ENCODE data around the gene AFF1. TPM values are rescaled to one million over a fixed set of nuclear protein-coding genes. Genes with fewer than 3 reads are reported as not detected.

AFF1 gene
- total RNA-seq, 1 donor from 2014 or later, result 58.2 TPM

GRCh38 chr4:86921608-86922252, 13.1 kb upstream of the AFF1 start:
- H3K9me3 Mint-ChIP-seq (ENCODE audit: unreplicated experiment), result peaks cover 1% of the 10 kb centered on the region
- H3K4me1 Mint-ChIP-seq (ENCODE audit: low read depth, unreplicated experiment), result peaks cover 29% of the 10 kb centered on the region
- no peak overlapping the region for H3K27ac Mint-ChIP-seq (ENCODE audit: unreplicated experiment)
- no peak overlapping the region for H3K27ac ChIP-seq (ENCODE audit: low read depth, low read length)
- DNase-seq (ENCODE audit: low read depth) (no peak), FAIRE-seq (no peak)
- H2AFZ ChIP-seq (ENCODE audit: low read depth, low read length), result no peak overlapping the region
- H3K4me3 Mint-ChIP-seq (ENCODE audit: unreplicated experiment), result no peak overlapping the region
- H3K36me3 Mint-ChIP-seq (ENCODE audit: low read depth, unreplicated experiment), result no peaks in the 10 kb centered on the region
- H3K9me3 ChIP-seq (ENCODE audit: insufficient read depth, low read depth, low read length), result no peaks in the 10 kb centered on the region
- no peaks in the 10 kb centered on the region for H3K27me3 Mint-ChIP-seq (ENCODE audit: low read depth, unreplicated experiment)
- H3K36me3 ChIP-seq (ENCODE audit: insufficient read depth, low read length), result no peaks in the 10 kb centered on the region
- H3K4me1 ChIP-seq (ENCODE audit: insufficient read depth, low read length), result peaks cover 16% of the 10 kb centered on the region
- H3K9ac ChIP-seq (ENCODE audit: low read length), result no peak overlapping the region
- H3K4me2 ChIP-seq (ENCODE audit: low read length), result no peak overlapping the region
- no peaks in the 10 kb centered on the region for H3K79me2 ChIP-seq (ENCODE audit: insufficient read depth, low read length)
- H3K4me3 ChIP-seq (ENCODE audit: insufficient read depth, low read depth, low read length), result no peak overlapping the region
- no peaks in the 10 kb centered on the region for H3K27me3 ChIP-seq (ENCODE audit: insufficient read depth, low read length)
- no peak for TF ChIP-seq CTCF (IDR thresholded peaks at IDR 0.05; ENCODE audit: insufficient read depth, low read depth, low read length)
- no peak for TF ChIP-seq EZH2 (IDR thresholded peaks at IDR 0.05; ENCODE audit: insufficient read depth, low read length)
- no peaks in the 10 kb centered on the region for H4K20me1 ChIP-seq (ENCODE audit: insufficient read depth, low read length)

- no peak overlapping the region for H3K4me3 Mint-ChIP-seq (ENCODE audit: unreplicated experiment)
- H4K20me1 ChIP-seq (ENCODE audit: insufficient read depth, low read length), result no peaks in the 10 kb centered on the region
Observed at GRCh38 chr4:86924811-86925210, 10.0 kb upstream of the AFF1 start.

More at GRCh38 chr4:86924811-86925210, 10.0 kb upstream of the AFF1 start:
- H3K27ac ChIP-seq (ENCODE audit: low read depth, low read length), result peak overlapping the region; percentile 36
- Mint-ChIP-seq H3K9me3 (ENCODE audit: unreplicated experiment) (peaks cover 1% of the 10 kb centered on the region), H3K27me3 (ENCODE audit: low read depth, unreplicated experiment) (no peaks in the 10 kb centered on the region), H3K27ac (ENCODE audit: unreplicated experiment) (peak overlapping the region; percentile 90), H3K4me1 (ENCODE audit: low read depth, unreplicated experiment) (peaks cover 27% of the 10 kb centered on the region), H3K36me3 (ENCODE audit: low read depth, unreplicated experiment) (peaks cover 5% of the 10 kb centered on the region)
- no peak overlapping the region for H3K9ac ChIP-seq (ENCODE audit: low read length)
- H2AFZ ChIP-seq (ENCODE audit: low read depth, low read length), result no peak overlapping the region
- FAIRE-seq, result peak; percentile 50
- H3K79me2 ChIP-seq (ENCODE audit: insufficient read depth, low read length), result no peaks in the 10 kb centered on the region
- H3K4me3 ChIP-seq (ENCODE audit: insufficient read depth, low read depth, low read length), result no peak overlapping the region
- H3K9me3 ChIP-seq (ENCODE audit: insufficient read depth, low read depth, low read length), result no peaks in the 10 kb centered on the region
- TF ChIP-seq CTCF (IDR thresholded peaks at IDR 0.05; ENCODE audit: insufficient read depth, low read depth, low read length) (no peak), EZH2 (IDR thresholded peaks at IDR 0.05; ENCODE audit: insufficient read depth, low read length) (no peak)
- peak; percentile 50 for DNase-seq (ENCODE audit: low read depth)
- H3K36me3 ChIP-seq (ENCODE audit: insufficient read depth, low read length), result no peaks in the 10 kb centered on the region
- H3K4me2 ChIP-seq (ENCODE audit: low read length), result peak overlapping the region; percentile 42
- H3K27me3 ChIP-seq (ENCODE audit: insufficient read depth, low read length), result no peaks in the 10 kb centered on the region
- H3K4me1 ChIP-seq (ENCODE audit: insufficient read depth, low read length), result peaks cover 21% of the 10 kb centered on the region
